IMR-90 (cell line): Measurements from ENCODE around the gene RFTN1. TPM values are rescaled to one million over a fixed set of nuclear protein-coding genes. Genes with fewer than 3 reads are reported as not detected.

Experiments used
- ATAC-seq: fragments of 200-7000 bp; cut with Tn5 transposase; 2 replicates; pipeline ENCODE4 v1.9.1; 2020; ENCODE audit warnings: low read depth, mild to moderate bottlenecking, moderate library complexity
- BruUV-seq: library from RNA; stranded (reverse); fragments of 400-500 nt; replicated peaks from 2 replicates; lab custom pipeline; 2021; lab: Mats Ljungman, UMichigan
- CTCF ChIA-PET: fragments of 300-600 bp; formaldehyde crosslinking; extraction: SDS; loops from one replicate; lab custom pipeline; 2021; ENCODE audit warnings: antibody characterized with exemption; lab: Yijun Ruan, JAX
- POLR2A ChIA-PET: fragments of 300-600 bp; sonication (Branson Sonifier 250); formaldehyde crosslinking; loops from one replicate; lab custom pipeline; 2022; ENCODE audit warnings: antibody characterized with exemption; ENCODE audit not compliant: unreplicated experiment; lab: Charles Lee
- DNase-seq: peaks from one replicate; pipeline ENCODE4 v3.0.0; 2013
- H2AFZ ChIP-seq: replicated peaks from 2 replicates; pipeline ENCODE3; 2013; ENCODE audit warnings: low read length, mild to moderate bottlenecking; ENCODE audit not compliant: poor library complexity
- H2AK5ac ChIP-seq: 2 replicates; pipeline ENCODE4 v1.6.1; 2013; ENCODE audit warnings: low read depth, low read length, inconsistent platforms
- H2AK9ac ChIP-seq: replicated peaks from 2 replicates; pipeline ENCODE3; 2013; ENCODE audit warnings: mild to moderate bottlenecking, low read depth, low read length, moderate library complexity; ENCODE audit not compliant: poor library complexity
- H2BK120ac ChIP-seq: 2 replicates; pipeline ENCODE4 v1.6.1; 2013; ENCODE audit warnings: low read depth, low read length, inconsistent platforms
- H2BK15ac ChIP-seq: 3 replicates; pipeline ENCODE4 v1.6.1; 2013; ENCODE audit warnings: low read depth, low read length, inconsistent platforms
- H2BK20ac ChIP-seq: 2 replicates; pipeline ENCODE4 v1.6.1; 2013; ENCODE audit warnings: low read depth, mild to moderate bottlenecking, inconsistent platforms, low read length, moderate library complexity
- H2BK5ac ChIP-seq: 2 replicates; pipeline ENCODE4 v1.6.1; 2013; ENCODE audit warnings: mild to moderate bottlenecking, low read depth, low read length, inconsistent platforms; ENCODE audit not compliant: poor library complexity, severe bottlenecking
- H3K14ac ChIP-seq: replicated peaks from 2 replicates; pipeline ENCODE4 v1.6.1; 2013; ENCODE audit warnings: low read depth, low read length, inconsistent platforms
- H3K18ac ChIP-seq: 2 replicates; pipeline ENCODE4 v1.6.1; 2013; ENCODE audit warnings: low read depth, low read length, control low read depth
- H3K23ac ChIP-seq: 2 replicates; pipeline ENCODE4 v1.6.1; 2013; ENCODE audit warnings: low read depth, low read length, inconsistent platforms
- H3K27ac ChIP-seq: 2 replicates; pipeline ENCODE4 v1.5.1; 2013; ENCODE audit warnings: mild to moderate bottlenecking, control low read depth, low read length; ENCODE audit not compliant: insufficient read depth
- H3K27me3 ChIP-seq: 2 replicates; pipeline ENCODE4 v1.6.1; 2013; ENCODE audit warnings: low read length; ENCODE audit not compliant: control insufficient read depth, insufficient read depth
- H3K36me3 ChIP-seq: 2 replicates; pipeline ENCODE4 v1.6.1; 2013; ENCODE audit warnings: low read length, mixed read lengths; ENCODE audit not compliant: control insufficient read depth, insufficient read depth
- H3K4ac ChIP-seq: 2 replicates; pipeline ENCODE4 v1.6.1; 2013; ENCODE audit warnings: low read depth, low read length, inconsistent platforms
- H3K4me1 ChIP-seq: 2 replicates; pipeline ENCODE4 v1.6.1; 2013; ENCODE audit warnings: low read length, mixed read lengths; ENCODE audit not compliant: control insufficient read depth, insufficient read depth
- H3K4me2 ChIP-seq: 2 replicates; pipeline ENCODE4 v1.6.1; 2013; ENCODE audit warnings: low read depth, mild to moderate bottlenecking, control low read depth, low read length, moderate library complexity
- H3K4me3 ChIP-seq: 2 replicates; pipeline ENCODE4 v1.5.1; 2013; ENCODE audit warnings: low read depth, mild to moderate bottlenecking, control low read depth, low read length, moderate library complexity; ENCODE audit not compliant: insufficient read depth
- H3K56ac ChIP-seq: 2 replicates; pipeline ENCODE4 v1.6.1; 2013; ENCODE audit warnings: low read length, inconsistent platforms; ENCODE audit not compliant: insufficient read depth; ENCODE audit errors: extremely low read depth
- H3K79me1 ChIP-seq, 2 experiments: 2 replicates each; pipeline ENCODE4 v1.6.1; 2013; ENCODE audit warnings: low read length in 2 of 2, inconsistent platforms in 1 of 2, low read depth in 1 of 2
- H3K9ac ChIP-seq: 2 replicates; pipeline ENCODE4 v1.6.1; 2013; ENCODE audit warnings: low read depth, low read length, control low read depth
- H3K9me1 ChIP-seq: 2 replicates; pipeline ENCODE4 v1.6.1; 2013; ENCODE audit warnings: low read length, inconsistent platforms; ENCODE audit not compliant: insufficient read depth
- H3K9me3 ChIP-seq: 2 replicates; pipeline ENCODE4 v1.6.1; 2013; ENCODE audit warnings: low read length; ENCODE audit not compliant: control insufficient read depth, insufficient read depth
- H4K20me1 ChIP-seq: 2 replicates; pipeline ENCODE4 v1.6.1; 2013; ENCODE audit warnings: low read length, inconsistent platforms; ENCODE audit not compliant: insufficient read depth
- H4K5ac ChIP-seq: 2 replicates; pipeline ENCODE4 v1.6.1; 2013; ENCODE audit warnings: mild to moderate bottlenecking, low read depth, low read length, control low read depth
- H4K8ac ChIP-seq, 2 experiments: 2 replicates each; pipeline ENCODE4 v1.6.1; 2013; ENCODE audit warnings: low read depth in 2 of 2, low read length in 2 of 2, control low read depth in 1 of 2, inconsistent platforms in 1 of 2
- H4K91ac ChIP-seq: 2 replicates; pipeline ENCODE4 v1.6.1; 2013; ENCODE audit warnings: low read depth, low read length, inconsistent platforms; ENCODE audit not compliant: insufficient read depth
- BHLHE40 ChIP-seq: fragments of 150-350 bp; IDR thresholded peaks from 2 replicates; pipeline ENCODE4 v1.6.1; 2016; ENCODE audit warnings: mild to moderate bottlenecking, low read depth, low read length
- CEBPB ChIP-seq: IDR thresholded peaks from 2 replicates; pipeline ENCODE4 v1.6.1; 2012; ENCODE audit warnings: low read depth, low read length, improper control_type of control experiment
- CHD1 ChIP-seq: IDR thresholded peaks from 2 replicates; pipeline ENCODE4 v1.6.1; 2012; ENCODE audit warnings: low read depth, low read length, improper control_type of control experiment
- FOS ChIP-seq: fragments of 150-350 bp; IDR thresholded peaks from 2 replicates; pipeline ENCODE4 v1.6.1; 2016; ENCODE audit warnings: low read depth, low read length
- MAFK ChIP-seq: IDR thresholded peaks from 2 replicates; pipeline ENCODE4 v1.6.1; 2012; ENCODE audit warnings: low read depth, low read length, improper control_type of control experiment
- MAZ ChIP-seq: IDR thresholded peaks from 2 replicates; pipeline ENCODE4 v1.6.1; 2012; ENCODE audit warnings: low read depth, mild to moderate bottlenecking, low read length, improper control_type of control experiment, moderate library complexity, borderline replicate concordance
- MXI1 ChIP-seq: IDR thresholded peaks from 2 replicates; pipeline ENCODE4 v1.6.1; 2012; ENCODE audit warnings: low read depth, mild to moderate bottlenecking, low read length, moderate library complexity, borderline replicate concordance
- NFE2L2 ChIP-seq: fragments of 150-350 bp; IDR thresholded peaks from 2 replicates; pipeline ENCODE4 v1.6.1; 2016; ENCODE audit warnings: low read depth, mild to moderate bottlenecking, low read length
- POLR2A ChIP-seq: IDR thresholded peaks from 2 replicates; pipeline ENCODE4 v1.6.1; 2012; ENCODE audit warnings: mild to moderate bottlenecking, low read depth, low read length
- RAD21 ChIP-seq: IDR thresholded peaks from 2 replicates; pipeline ENCODE4 v1.6.1; 2012; ENCODE audit warnings: low read length, improper control_type of control experiment
- RCOR1 ChIP-seq: IDR thresholded peaks from 2 replicates; pipeline ENCODE4 v1.6.1; 2012; ENCODE audit warnings: mild to moderate bottlenecking, low read length, improper control_type of control experiment; ENCODE audit not compliant: insufficient replicate concordance
- RFX5 ChIP-seq: IDR thresholded peaks from 2 replicates; pipeline ENCODE4 v1.8.0; 2012; ENCODE audit warnings: low read depth, mild to moderate bottlenecking, low read length, moderate library complexity
- SMC3 ChIP-seq: fragments of 150-350 bp; IDR thresholded peaks from 2 replicates; pipeline ENCODE4 v1.6.1; 2016; ENCODE audit warnings: low read depth, mild to moderate bottlenecking, antibody characterized with exemption, low read length, moderate library complexity
- WGBS, 2 experiments: methylation state at CpG; one replicate each; pipeline versions ENCODE4 v1.1.5 to v1.1.7; 2013; ENCODE audit warnings: missing lambda C conversion rate in 2 of 2; ENCODE audit not compliant: insufficient read length in 1 of 2; ENCODE audit errors: extremely low coverage in 2 of 2; 5-methylcytosine and 5-hydroxymethylcytosine counted together
- dilution Hi-C: fragments of 300-500 bp; cut with HindIII; formaldehyde crosslinking; loops from one replicate; pipeline ENCODE4 v1.14.3; 2018; ENCODE audit warnings: low sequenced_read_pairs; ENCODE audit not compliant: unreplicated experiment
- in situ Hi-C: fragments of 300-500 bp; cut with MboI; formaldehyde crosslinking; loops from 3 replicates; pipeline ENCODE4 v1.14.3; 2019; ENCODE audit warnings: low sequenced_read_pairs, inconsistent platforms, mixed read lengths
- intact Hi-C: fragments of 100-400 bp; cut with micrococcal nuclease; formaldehyde crosslinking; loops from 2 replicates; pipeline ENCODE4 v1.10.0; 2022
- polyA plus RNA-seq, 3 experiments: library from polyadenylated mRNA; depleted of rRNA; stranded (reverse); fragments of >200 nt; gene quantifications; 2 replicates each; pipeline ENCODE4 v1.2.3, GENCODE V29; 2012; ENCODE audit warnings: low replicate concordance in 1 of 3
- total RNA-seq: library from RNA; depleted of rRNA; stranded (reverse); fragments of >200 nt; gene quantifications from 2 replicates; pipeline ENCODE4 v1.2.3, GENCODE V29; 2012
- TF ChIP-seq, protein P1 (sequence below): fragments of 150-350 bp; IDR thresholded peaks from 2 replicates; pipeline ENCODE4 v1.6.1; 2017; ENCODE audit warnings: mild to moderate bottlenecking, antibody characterized with exemption, low read length, low read depth
- TF ChIP-seq, protein P2 (sequence below): fragments of 150-350 bp; IDR thresholded peaks from 2 replicates; pipeline ENCODE4 v1.6.1; 2016; ENCODE audit warnings: low read depth, mild to moderate bottlenecking, low read length, moderate library complexity, borderline replicate concordance
- TF ChIP-seq, protein P3 (sequence below): conservative IDR thresholded peaks from 2 replicates; pipeline ENCODE4 v1.5.1; 2012; ENCODE audit warnings: mild to moderate bottlenecking, low read depth, low read length, improper control_type of control experiment

RFTN1 gene
- total and polyA plus RNA-seq, 2 of the 4 experiments (the other 2 are of a cell fraction): 45.0 to 52.0 TPM

- ATAC-seq: peak; percentile 24
- Histone ChIP-seq H4K5ac (no peak overlapping the region), H4K91ac (no peak overlapping the region; the same call in 1 of the 2 replicates), H3K9me3 (no peaks in the 10 kb centered on the region), H3K4me2 (no peak overlapping the region), H2AFZ (no peak overlapping the region), H2AK9ac (no peak overlapping the region), H3K14ac (0 out of 2 replicates have a peak overlapping the region, but pooled peaks have one; percentile 48), H2BK15ac (no peak overlapping the region), H3K36me3 (peaks cover 21% of the 10 kb centered on the region), H3K4me3 (no peak overlapping the region), H2BK5ac (no peak overlapping the region), H2BK20ac (no peak overlapping the region), H3K27ac (no peak overlapping the region), H3K4ac (0 out of 2 replicates have a peak overlapping the region, but pooled peaks have one; percentile 23), H3K27me3 (no peaks in the 10 kb centered on the region), H2AK5ac (peak overlapping the region; percentile 45), H4K20me1 (peaks cover 57% of the 10 kb centered on the region; the same call in 1 of the 2 replicates), H3K9me1 (peaks cover 17% of the 10 kb centered on the region), H4K8ac (0 out of 4 replicates have a peak overlapping the region, but pooled peaks of 1 of the 2 experiments have one; percentile 4), H3K4me1 (peaks cover 11% of the 10 kb centered on the region), H3K18ac (no peak overlapping the region), H2BK120ac (no peak overlapping the region), H3K23ac (peak overlapping the region; percentile 55; the same call in 1 of the 2 replicates), H3K56ac (no peak overlapping the region), H3K79me1 (peaks cover 55 to 89% of the 10 kb centered on the region in 2 experiments), H3K9ac (no peak overlapping the region)
- no CpG with 5 or more reads among the region's 9 CpGs for WGBS, 2 experiments
- no peak for DNase-seq
- BruUV-seq: no TSS peak
- dilution Hi-C loops: no loop called here
- in situ Hi-C loops: no loop called here
- ChIA-PET CTCF (no interaction called here), POLR2A (no interaction called here)
- intact Hi-C loops: no loop called here
- TF ChIP-seq CHD1: no peak
- no peak for TF ChIP-seq CEBPB
- TF ChIP-seq, protein P1, sequence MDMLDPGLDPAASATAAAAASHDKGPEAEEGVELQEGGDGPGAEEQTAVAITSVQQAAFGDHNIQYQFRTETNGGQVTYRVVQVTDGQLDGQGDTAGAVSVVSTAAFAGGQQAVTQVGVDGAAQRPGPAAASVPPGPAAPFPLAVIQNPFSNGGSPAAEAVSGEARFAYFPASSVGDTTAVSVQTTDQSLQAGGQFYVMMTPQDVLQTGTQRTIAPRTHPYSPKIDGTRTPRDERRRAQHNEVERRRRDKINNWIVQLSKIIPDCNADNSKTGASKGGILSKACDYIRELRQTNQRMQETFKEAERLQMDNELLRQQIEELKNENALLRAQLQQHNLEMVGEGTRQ: no peak
- no peak for TF ChIP-seq MXI1
- no peak for TF ChIP-seq SMC3
- TF ChIP-seq, protein P2, sequence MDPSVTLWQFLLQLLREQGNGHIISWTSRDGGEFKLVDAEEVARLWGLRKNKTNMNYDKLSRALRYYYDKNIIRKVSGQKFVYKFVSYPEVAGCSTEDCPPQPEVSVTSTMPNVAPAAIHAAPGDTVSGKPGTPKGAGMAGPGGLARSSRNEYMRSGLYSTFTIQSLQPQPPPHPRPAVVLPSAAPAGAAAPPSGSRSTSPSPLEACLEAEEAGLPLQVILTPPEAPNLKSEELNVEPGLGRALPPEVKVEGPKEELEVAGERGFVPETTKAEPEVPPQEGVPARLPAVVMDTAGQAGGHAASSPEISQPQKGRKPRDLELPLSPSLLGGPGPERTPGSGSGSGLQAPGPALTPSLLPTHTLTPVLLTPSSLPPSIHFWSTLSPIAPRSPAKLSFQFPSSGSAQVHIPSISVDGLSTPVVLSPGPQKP: no peak
- TF ChIP-seq MAFK: no peak
- TF ChIP-seq RCOR1: no peak
- TF ChIP-seq, protein P3, sequence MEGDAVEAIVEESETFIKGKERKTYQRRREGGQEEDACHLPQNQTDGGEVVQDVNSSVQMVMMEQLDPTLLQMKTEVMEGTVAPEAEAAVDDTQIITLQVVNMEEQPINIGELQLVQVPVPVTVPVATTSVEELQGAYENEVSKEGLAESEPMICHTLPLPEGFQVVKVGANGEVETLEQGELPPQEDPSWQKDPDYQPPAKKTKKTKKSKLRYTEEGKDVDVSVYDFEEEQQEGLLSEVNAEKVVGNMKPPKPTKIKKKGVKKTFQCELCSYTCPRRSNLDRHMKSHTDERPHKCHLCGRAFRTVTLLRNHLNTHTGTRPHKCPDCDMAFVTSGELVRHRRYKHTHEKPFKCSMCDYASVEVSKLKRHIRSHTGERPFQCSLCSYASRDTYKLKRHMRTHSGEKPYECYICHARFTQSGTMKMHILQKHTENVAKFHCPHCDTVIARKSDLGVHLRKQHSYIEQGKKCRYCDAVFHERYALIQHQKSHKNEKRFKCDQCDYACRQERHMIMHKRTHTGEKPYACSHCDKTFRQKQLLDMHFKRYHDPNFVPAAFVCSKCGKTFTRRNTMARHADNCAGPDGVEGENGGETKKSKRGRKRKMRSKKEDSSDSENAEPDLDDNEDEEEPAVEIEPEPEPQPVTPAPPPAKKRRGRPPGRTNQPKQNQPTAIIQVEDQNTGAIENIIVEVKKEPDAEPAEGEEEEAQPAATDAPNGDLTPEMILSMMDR: no peak
- no peak for TF ChIP-seq POLR2A
- TF ChIP-seq NFE2L2: no peak
- no peak for TF ChIP-seq RFX5
- TF ChIP-seq RAD21: no peak
- no peak for TF ChIP-seq BHLHE40
- no peak for TF ChIP-seq FOS
- no peak for TF ChIP-seq MAZ
Observed at GRCh38 chr3:16494814-16495431, 18.6 kb downstream of the RFTN1 start.
